Measurements from ENCODE around the gene FUT3. TPM values are rescaled to one million over a fixed set of nuclear protein-coding genes. Genes with fewer than 3 reads are reported as not detected.

FUT3 gene
- total and polyA plus RNA-seq, 2 of the 8 experiments (the other 6 are each of a cell fraction or from before 2014, with no cell fraction given): 0.15 to 0.63 TPM

DNA sequence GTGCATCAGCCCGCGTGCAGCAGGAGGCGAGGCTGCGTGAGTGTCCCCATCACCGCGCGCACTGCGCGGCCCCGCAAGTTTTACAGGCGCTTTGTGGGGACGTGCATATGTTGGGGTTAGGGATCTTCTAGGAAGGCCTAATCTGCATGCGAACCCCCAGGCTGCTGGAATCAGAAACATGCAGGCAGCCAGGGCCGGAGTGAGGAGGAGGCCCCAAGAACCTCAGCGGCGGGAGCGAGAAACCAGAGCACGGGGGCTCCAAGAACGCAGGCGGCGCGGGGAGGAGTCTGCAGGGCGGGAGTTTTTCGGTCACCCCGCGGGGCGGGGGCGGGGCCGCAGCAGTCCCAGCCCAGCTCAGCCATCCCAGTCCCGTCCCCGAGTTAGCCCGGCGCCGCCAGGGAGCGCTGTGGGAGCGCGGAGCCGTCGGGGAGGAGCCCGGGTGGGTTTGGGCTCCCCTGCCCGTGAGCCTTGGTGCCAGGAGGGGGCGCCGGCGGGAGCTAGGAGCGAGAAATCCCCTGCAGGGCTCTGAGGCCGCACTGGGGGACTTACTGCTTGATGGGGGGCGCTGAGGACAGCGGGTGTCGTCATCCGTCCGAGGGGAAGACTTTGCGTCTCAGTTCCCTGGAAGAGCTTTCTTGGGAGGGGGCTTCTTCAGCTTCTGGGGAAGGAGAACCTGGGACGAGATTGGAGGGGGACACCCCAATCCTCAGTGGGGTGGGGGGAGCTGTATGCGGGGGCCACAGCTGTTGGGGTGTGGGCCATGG is 47.3 kb downstream of the FUT3 start:
- H4K20me1 ChIP-seq (replicated peaks in 1 of 2; ENCODE audit: control insufficient read depth in 1 of 2, insufficient read depth in 2 of 2, low read length in 2 of 2): peaks cover 0 to 6% of the 10 kb centered on the region in 2 experiments
- peak overlapping the region; percentile 57 for H4K5ac ChIP-seq (ENCODE audit: insufficient read length, low read depth, low read length)
- peaks cover 2 to 16% (median 8%) of the 10 kb centered on the region in 4 experiments; a peak in 6 of 7 replicates for H3K27me3 ChIP-seq (replicated peaks in 1 of 4; ENCODE audit: control insufficient read depth in 3 of 4, extremely low read depth in 1 of 4, insufficient read depth in 3 of 4, low read length in 3 of 4)
- DNase-seq (ENCODE audit: low read depth in 1 of 2, low spot score in 2 of 2): peak; percentile 88 to 100
- peak overlapping the region; percentile 74 for H3K4ac ChIP-seq (replicated peaks; ENCODE audit: insufficient read length, low read depth, low read length)
- H3K14ac ChIP-seq (ENCODE audit: insufficient read length): no peak overlapping the region
- H3K23ac ChIP-seq (ENCODE audit: insufficient read length): no peak overlapping the region
- WGBS, 2 experiments (ENCODE audit: extremely low coverage in 1 of 2, insufficient coverage in 1 of 2, insufficient read length in 1 of 2, insufficient replicate concordance in 2 of 2, low coverage in 1 of 2, low lambda C conversion rate in 2 of 2, missing lambda C conversion rate in 1 of 2): 8% methylated on average over 30 of the region's 54 CpGs; no CpG with 5 or more reads in 1 of the 2 experiments
- no peak overlapping the region; a peak in 1 of 7 replicates for H3K9ac ChIP-seq (replicated peaks in 1 of 4; ENCODE audit: extremely low read depth in 1 of 4, low read depth in 3 of 4, low read length in 3 of 4)
- H3K4me1 ChIP-seq (replicated peaks in 1 of 4; ENCODE audit: control insufficient read depth in 3 of 4, insufficient read depth in 4 of 4, low read length in 3 of 4): peaks cover 0 to 18% (median 10%) of the 10 kb centered on the region in 4 experiments; a peak in 5 of 7 replicates
- H4K8ac ChIP-seq (ENCODE audit: extremely low read depth, insufficient read depth, low read length): peak overlapping the region; percentile 77
- H2BK15ac ChIP-seq (ENCODE audit: low read length): peak overlapping the region; percentile 92
- peak overlapping the region; percentile 55 for H3K18ac ChIP-seq (ENCODE audit: extremely low read depth, low read length)
- peak overlapping the region; percentile 19; the same call in 1 of the 2 replicates for H2BK5ac ChIP-seq (ENCODE audit: low read depth, low read length)
- FAIRE-seq: no peak
- H3K23me2 ChIP-seq (ENCODE audit: low read depth, low read length): peaks cover 7% of the 10 kb centered on the region
- H3K56ac ChIP-seq (replicated peaks; ENCODE audit: insufficient read length, low read depth, low read length): no peak overlapping the region
- H3K79me1 ChIP-seq (ENCODE audit: low read depth, low read length): peaks cover 4% of the 10 kb centered on the region; the same call in 1 of the 2 replicates
- H3K36me3 ChIP-seq (ENCODE audit: control insufficient read depth in 2 of 4, insufficient read depth in 4 of 4, low read length in 3 of 4): no peaks in the 10 kb centered on the region
- H3K79me2 ChIP-seq (ENCODE audit: control insufficient read depth in 1 of 2, insufficient read depth in 2 of 2, low read length in 2 of 2): no peaks in the 10 kb centered on the region; a peak in 1 of 4 replicates
- H3K4me2 ChIP-seq (ENCODE audit: insufficient read depth in 1 of 2, low read depth in 2 of 2, low read length in 2 of 2): peak overlapping the region; percentile 51 to 68; a peak in 3 of 4 replicates
- H3K4me3 ChIP-seq (ENCODE audit: extremely low read depth in 1 of 4, insufficient read depth in 2 of 4, low read depth in 3 of 4, low read length in 4 of 4): peak overlapping the region; percentile 2 to 57 (median 15); a peak in 6 of 8 replicates
- H3K27ac ChIP-seq (ENCODE audit: low read depth, low read length): no peak overlapping the region
- CTCF ChIA-PET (ENCODE audit: partially characterized antibody): interaction anchor here (0.5 to 2.4 kb wide), 62 partner anchors 9 to 245 kb away, joined by 3 to 58 read pairs (median 5); partner anchors contain the start of genes CAPS, CATSPERD, DUS3L and LONP1
- no peaks in the 10 kb centered on the region for H3K9me3 ChIP-seq (ENCODE audit: insufficient read depth in 2 of 2, low read depth in 1 of 2, low read length in 1 of 2)
- peak overlapping the region; percentile 69 for H2AFZ ChIP-seq (ENCODE audit: low read length)
- peak overlapping the region; percentile 95 for H4K91ac ChIP-seq (replicated peaks; ENCODE audit: insufficient read length, low read length)
- H2BK120ac ChIP-seq (replicated peaks; ENCODE audit: low read depth, low read length): peak overlapping the region; percentile 12
- POLR2A ChIA-PET (ENCODE audit: partially characterized antibody): interaction anchor here (0.7 to 3.4 kb wide), 15 partner anchors 9 to 171 kb away, joined by 3 to 35 read pairs (median 5); partner anchors contain the start of genes CATSPERD, DUS3L, LONP1 and NDUFA11
- H2BK12ac ChIP-seq (ENCODE audit: low read depth, low read length): peak overlapping the region; percentile 86; the same call in 1 of the 2 replicates
- no peak overlapping the region for H2AK5ac ChIP-seq (ENCODE audit: low read depth, low read length)
- peak overlapping the region; percentile 93; the same call in 1 of the 2 replicates for H2BK20ac ChIP-seq (ENCODE audit: low read length)
- no peak for TF ChIP-seq ASH2L (IDR thresholded peaks at IDR 0.05; ENCODE audit: low read length)
- TF ChIP-seq CHD1 (IDR thresholded peaks at IDR 0.05; ENCODE audit: low read depth, low read length): no peak
- TF ChIP-seq CREB1 (IDR thresholded peaks at IDR 0.05): peak; percentile 64
- no peak for TF ChIP-seq GTF2F1 (IDR thresholded peaks at IDR 0.05; ENCODE audit: borderline replicate concordance, low read depth, low read length)
- peak; percentile 78 for TF ChIP-seq BACH1 (IDR thresholded peaks at IDR 0.05; ENCODE audit: low read length)
- peak; percentile 93 to 99 (median 94) for TF ChIP-seq CTCF (IDR thresholded peaks at IDR 0.05; ENCODE audit: control extremely low read depth in 1 of 3, insufficient read depth in 1 of 3, low read depth in 1 of 3, low read length in 3 of 3)
- no peak for TF ChIP-seq CHD2 (IDR thresholded peaks at IDR 0.05; ENCODE audit: low read length)
- TF ChIP-seq EP300 (IDR thresholded peaks at IDR 0.05; ENCODE audit: borderline replicate concordance in 1 of 2, low read depth in 2 of 2, low read length in 2 of 2): 0 out of 3 replicates have a peak, but pooled peaks of 1 of the 2 experiments have one; percentile 8
- TF ChIP-seq JUN (IDR thresholded peaks at IDR 0.05; ENCODE audit: low read depth, low read length): no peak

Measured in H1 (cell line).